NCI-H1694 treated with DMSO at 0.1 percent for 48 hours (cell line): ENCODE results near the gene MBD3L4.
"Not testable (repeated sequence)": the region's sequence is repeated elsewhere in the genome, so short reads cannot be mapped to it uniquely, and the experiment has no call there.

Experiments used
- DNase-seq: peaks from one replicate; lab custom pipeline; 2025; lab: John Stamatoyannopoulos, UW

The MBD3L4 gene

DNA sequence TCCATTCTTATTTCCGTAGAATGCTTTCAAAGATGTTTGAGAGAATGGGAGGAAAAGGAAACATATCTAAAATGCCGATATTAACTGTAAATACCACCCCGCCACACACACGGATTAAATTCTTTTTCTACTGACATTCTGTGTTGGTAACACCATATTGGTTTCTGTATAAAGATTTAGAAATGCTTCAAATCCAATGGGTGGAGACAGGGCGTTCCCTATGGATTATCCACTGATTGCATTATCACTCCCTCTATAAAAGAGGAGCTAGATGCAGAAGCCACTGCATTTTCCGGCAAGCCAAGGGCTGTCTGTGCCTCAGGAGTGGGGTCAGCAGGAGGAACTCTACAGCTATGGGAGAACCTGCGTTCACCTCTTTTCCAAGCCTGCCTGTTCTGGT, 9.0 kb upstream of the MBD3L4 start, which contains the start of gene MBD3L2:
Gene MBD3L2 (plus strand): TSS at position 301 of the 400 bp plus-strand sequence. CDS start 53 bp downstream, at position 354.
- not testable (repeated sequence) for DNase-seq

DNA sequence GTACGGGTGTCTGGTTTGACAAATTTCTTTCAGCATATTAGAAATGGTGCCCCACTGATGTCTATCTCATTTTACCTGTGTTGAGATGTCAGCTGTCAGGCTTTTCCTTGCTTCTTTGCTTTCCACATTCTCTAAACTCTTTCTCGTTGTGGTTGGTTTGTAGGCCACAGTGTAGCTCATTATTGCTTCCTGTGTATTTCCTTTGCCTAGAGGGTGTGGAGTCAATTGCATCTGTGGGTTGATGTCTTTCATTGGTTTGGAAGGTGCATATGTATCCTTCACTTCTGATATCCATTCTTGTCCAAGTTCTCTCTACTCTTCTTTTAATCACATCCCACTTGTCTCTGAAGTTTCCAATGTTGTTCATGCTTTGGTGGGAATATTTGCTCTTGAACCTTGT, 1.6 kb upstream of the MBD3L4 start:
- DNase-seq = not testable (repeated sequence)

DNA sequence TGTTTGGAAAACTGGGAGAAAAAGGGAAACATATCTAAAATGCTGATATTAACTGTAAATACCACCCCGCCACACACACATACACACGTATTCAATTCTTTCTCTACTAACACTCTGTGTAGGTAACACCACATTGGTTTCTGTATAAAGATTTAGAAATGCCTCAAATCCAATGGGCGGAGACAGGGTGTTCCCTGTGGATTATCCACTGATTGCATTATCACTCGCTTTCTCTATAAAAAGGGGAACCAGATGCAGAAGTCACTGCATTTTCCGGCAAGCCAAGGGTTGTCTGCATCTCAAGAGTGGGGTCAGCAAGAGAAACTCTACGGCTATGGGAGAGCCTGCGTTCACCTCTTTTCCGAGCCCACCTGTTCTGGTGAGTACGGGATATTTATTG, 9.7 kb downstream of the MBD3L4 start, which contains the start of gene MBD3L5:
Gene MBD3L5 (plus strand): TSS at position 301 of the 400 bp plus-strand sequence. CDS start 34 bp downstream, at position 335.
- not testable (repeated sequence) for DNase-seq

DNA sequence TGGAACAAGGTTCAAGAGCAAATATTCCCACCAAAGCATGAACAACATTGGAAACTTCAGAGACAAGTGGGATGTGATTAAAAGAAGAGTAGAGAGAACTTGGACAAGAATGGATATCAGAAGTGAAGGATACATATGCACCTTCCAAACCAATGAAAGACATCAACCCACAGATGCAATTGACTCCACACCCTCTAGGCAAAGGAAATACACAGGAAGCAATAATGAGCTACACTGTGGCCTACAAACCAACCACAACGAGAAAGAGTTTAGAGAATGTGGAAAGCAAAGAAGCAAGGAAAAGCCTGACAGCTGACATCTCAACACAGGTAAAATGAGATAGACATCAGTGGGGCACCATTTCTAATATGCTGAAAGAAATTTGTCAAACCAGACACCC, 11.2 kb downstream of the MBD3L4 start:
- DNase-seq = not testable (repeated sequence)

DNA sequence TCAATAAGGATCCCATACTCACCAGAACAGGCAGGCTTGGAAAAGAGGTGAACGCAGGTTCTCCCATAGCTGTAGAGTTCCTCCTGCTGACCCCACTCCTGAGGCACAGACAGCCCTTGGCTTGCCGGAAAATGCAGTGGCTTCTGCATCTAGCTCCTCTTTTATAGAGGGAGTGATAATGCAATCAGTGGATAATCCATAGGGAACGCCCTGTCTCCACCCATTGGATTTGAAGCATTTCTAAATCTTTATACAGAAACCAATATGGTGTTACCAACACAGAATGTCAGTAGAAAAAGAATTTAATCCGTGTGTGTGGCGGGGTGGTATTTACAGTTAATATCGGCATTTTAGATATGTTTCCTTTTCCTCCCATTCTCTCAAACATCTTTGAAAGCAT, 18.6 kb downstream of the MBD3L4 start, which contains the start of gene MBD3L2B:
Gene MBD3L2B (minus strand): TSS at position 101 of the 400 bp plus-strand sequence. CDS start 34 bp downstream, at position 67.
- DNase-seq = not testable (repeated sequence)

DNA sequence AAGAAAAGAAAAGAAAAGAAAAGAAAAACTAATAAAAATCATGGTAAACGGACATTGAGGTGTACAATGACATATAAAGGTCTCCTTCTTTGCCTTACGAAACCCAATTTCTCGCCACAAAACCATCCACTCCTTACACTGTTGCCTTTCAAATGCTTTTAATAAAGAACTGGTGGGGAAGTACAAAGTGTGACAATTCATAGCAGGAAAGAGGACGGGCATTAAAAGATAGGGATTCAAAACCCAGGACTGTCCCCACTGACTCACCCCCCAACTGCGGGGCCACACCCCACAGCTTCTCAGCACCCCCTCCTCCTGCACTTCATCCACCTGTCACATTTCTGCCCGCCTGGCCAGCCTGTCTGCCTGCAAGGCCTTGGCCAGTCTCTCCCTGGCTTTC, 21.2 kb downstream of the MBD3L4 start:
- no peak for DNase-seq

DNA sequence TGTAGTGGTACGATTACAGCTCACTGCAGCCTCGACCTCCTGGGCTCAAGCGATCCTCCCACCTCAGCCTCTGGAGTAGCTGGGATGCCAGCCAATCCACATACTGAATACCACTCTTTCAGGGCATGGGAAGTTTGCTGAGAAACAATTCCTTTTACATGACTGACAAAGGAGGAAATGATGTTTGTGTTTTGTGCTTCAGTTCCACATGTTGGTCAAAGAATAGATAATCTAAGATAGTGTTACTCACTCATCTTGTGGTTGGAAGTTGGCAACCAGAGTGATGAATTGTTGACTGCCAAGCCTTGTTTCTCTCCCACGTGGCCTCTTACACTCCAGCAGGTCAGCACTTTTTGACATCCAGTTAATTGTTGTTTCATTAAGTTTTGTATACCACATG, 26.3 kb downstream of the MBD3L4 start:
- no peak for DNase-seq

DNA sequence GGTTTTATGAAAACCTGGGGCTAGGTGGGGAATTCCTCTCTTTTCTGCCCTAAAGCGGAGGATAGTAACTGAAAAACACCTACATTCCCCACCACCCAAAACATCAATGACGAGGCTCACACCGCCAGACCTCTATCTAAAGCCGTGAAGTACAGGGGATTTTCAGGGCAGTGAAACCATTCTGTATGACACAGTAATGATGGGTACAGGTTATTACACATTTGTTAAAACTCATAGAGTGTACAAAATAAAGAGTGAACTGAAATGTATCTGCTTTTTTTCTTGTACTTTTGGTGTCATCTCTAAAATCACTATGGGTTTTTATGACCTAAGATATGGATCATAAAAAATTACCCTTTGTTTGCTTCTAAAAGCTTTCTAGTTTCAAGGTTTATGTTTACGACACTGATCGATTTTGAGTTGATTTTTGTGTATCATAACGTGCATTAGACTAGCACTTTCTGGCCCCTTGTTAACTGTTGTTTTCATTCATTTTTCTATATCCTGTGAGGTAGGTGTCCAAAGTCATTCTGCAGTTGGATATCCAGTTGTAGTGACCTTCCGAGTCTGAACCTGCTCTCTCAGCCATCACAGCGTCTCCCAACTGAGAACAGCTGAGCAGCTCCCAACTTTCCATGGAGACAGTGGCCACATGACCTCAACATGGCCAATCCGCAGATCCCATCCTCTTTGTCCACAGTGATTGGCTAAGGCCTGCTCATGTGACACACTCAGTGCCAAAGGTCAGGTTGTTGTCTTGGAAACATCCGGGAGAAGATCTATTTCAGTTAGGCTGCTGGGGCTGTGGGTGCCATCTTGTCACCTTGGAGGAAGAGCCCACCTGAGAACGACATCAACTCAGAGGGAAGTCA, 29.0 kb downstream of the MBD3L4 start:
- DNase-seq = no peak

DNA sequence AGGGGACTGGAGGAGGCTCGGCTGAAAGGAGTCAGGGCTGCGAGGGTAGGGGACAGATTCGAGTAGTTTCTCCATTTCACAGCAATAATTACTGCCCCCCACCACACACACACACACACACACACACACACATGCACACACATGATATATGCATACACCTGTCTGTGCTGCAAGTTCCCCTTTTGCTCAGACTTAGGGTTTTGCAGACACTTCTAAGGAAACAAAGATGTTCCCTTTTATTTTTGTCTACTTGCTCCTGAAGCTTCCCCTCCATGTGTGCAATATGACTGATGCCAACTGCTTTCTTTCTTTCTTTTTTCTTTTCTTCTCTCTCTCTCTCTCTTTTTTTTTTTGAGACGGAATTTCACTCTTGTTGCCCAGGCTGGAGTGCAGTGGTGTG, 32.1 kb downstream of the MBD3L4 start:
- DNase-seq = no peak

DNA sequence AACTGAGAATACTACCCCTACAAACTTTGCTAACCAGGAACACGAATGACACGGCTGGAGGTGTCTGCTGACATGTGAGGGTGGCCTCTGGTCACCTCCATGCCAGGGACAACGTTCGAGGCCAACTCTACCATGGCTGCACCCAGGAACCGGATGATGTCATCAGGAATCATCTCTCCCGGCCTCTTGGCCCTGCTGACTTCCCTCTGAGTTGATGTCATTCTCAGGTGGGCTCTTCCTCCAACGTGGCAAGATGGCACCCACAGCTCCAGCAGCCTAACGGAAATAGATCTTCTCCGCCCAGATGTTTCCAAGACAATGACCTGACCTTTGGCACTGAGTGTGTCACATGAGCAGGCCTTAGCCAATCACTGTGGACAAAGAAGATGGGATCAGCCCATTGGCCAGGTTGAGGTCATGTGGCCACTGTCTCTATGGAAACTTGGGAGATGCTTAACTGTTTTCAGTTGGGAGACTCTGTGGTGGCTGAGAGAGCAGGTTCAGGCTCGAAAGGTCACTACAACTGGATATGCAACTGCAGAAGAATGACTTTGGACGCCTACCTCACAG, 33.8 kb downstream of the MBD3L4 start:
- no peak for DNase-seq

DNA sequence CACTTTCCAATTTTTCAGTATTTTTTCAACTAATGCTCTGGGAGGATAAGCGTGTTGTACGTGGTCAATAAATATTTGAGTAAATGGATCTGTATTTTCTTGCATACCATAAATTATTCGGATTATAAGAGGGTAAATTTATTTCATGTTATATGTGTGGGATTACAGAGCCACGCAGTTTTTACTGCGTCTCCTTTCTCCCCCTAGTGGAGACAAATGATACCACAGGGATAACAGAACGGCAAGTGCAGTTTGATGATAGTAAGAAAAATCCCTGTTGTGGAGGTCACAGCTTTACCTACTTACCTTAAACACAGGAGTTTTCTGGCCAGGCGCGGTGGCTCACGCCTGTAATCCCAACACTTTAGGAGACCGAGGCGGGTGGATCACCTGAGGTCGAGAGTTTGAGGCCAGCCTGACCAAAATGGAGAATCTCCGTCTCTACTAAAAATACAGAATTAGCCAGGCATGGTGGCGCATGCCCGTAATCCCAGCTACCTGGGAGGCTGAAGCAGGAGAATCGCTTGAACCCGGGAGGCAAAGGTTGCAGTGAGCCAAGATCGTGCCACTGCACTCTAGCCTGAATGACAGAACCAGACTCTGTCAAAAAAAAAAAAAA, 35.6 kb downstream of the MBD3L4 start:
- no peak for DNase-seq

DNA sequence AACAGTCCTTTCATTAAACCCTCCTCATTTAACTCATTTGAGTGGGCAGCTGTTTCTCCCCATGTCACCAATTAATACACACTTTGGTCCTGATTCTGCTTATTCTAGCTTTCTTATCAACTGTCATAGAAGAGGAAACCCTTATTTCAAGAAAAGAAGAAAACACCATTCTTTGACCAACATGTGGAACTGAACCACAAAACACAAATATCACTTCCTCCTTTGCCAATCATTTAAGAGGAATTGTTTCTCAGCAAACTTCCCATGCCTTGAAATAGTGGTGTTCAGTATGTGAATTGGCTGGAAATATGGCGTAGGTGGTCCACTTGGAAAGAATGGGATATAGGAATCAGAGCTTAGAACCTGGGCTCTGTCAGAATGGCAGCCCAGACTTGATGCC, 39.2 kb downstream of the MBD3L4 start:
- DNase-seq = no peak

DNA sequence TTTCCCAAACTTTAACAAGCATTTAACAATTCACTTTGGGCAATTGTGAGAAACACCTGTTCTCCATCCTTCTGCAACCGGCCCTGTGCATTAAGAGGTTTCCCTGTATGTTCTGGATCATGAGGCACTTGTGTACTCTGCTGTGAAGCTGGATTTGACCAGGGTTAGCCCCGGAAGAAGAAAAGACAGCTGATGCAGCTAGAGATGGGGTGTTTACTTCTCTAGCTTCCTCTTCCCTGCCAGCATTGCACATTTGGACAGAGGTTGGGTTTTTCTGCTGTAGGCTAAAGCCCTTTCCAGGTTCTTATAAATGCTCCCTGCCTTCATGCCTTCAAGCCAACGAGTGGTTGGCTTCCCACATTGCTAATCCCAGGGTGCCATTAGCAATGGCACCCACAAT, 39.6 kb downstream of the MBD3L4 start:
- DNase-seq = no peak

DNA sequence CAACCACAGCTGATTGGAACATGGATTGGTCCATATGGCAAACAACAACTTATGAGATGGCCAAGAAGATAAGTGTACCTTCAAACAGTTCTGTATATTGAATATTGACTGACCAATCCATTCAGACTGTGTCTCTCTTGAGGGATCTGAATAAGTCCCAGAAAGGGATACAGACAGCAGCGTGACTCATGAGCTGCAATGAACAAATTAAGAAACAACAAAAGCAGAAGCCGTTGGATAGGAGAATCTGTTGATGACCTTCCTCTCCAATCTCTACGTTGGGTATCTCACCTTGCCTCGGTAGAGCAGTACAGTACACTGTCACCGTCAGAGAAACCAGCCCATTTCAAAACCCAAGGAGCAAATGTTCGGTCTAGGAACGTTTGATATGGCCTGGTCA, 40.0 kb downstream of the MBD3L4 start:
- no peak for DNase-seq

DNA sequence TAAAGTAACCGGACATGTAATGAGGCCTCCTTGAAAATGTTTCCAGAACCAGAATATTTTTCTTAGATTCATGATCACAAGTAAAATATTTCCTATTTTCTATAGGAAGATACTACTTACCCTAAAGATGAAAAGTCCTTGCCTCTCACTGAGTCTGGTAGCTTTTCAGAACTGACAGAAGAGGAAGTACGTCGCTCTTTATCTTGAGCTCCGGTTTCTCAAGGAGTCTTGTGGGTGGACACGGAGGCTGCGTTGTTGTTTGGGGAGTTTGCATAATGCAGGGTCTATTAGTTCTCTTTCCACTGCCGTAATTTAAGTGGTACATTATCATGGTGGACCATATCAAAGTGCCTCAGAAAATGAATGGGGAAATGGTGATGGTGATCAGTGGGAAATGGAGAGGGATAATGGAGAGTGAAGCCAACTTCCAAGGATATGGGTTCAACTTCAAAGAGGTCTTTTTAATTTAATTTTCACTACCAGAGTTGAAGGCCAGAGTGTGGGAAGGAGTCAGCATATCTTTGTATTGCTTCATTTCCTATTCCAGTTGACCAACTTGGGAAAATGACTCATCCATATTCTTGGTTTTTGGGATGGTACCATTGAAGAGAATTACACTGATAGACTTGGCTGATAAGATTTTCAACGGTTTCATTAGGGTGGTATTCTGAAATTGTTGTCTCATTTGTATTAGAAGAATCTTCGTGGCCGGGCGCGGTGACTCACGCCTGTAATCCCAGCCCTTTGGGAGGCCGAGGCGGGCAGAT, 42.1 kb downstream of the MBD3L4 start:
- DNase-seq = no peak

DNA sequence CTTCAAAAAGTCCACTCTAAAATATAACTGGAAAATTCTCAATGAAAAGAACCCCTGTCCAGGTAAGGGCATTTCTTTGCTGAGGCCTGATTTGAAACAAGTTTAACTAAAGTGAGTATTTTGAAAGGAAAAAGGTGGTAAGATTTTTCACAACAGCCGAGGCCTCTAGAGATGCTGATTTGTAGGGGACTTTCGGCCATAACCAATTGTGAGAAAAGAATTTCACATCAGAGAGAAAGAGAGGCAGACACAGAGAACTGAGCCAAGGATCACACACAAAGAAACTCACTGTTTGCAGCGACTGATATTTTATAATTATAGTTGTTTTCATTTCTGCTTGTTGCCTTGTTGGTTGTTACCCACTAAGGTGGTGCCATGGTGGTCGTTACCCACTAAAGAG, 43.2 kb downstream of the MBD3L4 start:
- DNase-seq = no peak

DNA sequence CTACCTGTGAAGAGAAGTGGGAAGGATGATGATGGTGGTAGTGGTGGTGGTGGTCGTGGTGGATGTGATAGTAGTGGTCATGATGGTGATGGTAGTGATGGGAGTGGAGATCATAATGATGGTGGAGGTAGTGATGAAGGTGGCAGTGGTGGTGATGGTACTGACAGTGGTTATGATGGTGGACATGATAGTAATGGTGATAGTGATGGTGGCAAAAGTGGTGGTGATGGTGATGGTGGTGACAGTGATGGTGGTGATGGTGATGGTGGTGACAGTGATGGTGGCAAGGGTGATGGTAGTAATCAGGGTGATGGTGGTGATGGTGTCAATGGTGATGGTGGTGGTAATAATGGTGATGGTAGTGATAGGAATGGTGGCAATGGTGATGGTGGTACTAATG, 44.9 kb downstream of the MBD3L4 start:
- DNase-seq = no peak

DNA sequence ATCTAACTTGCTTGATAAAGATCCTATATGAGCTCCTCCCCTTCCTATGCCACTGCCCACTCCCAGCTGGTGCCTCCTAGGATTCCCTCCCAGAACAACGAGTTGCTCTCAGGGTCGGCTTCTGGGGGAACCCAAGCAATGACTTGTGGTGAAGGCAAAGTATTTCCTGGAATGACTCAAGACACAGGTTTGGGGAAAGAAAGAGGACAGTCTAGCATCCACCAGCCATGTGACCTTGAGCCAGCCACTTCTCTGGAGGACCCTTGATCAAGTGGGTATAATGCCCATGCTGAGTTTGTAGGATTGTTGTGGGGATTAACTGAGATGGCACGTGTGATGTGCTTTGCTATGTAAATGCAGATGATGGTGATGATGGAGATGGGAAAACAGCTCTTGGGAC, 51.7 kb downstream of the MBD3L4 start:
- DNase-seq = no peak

DNA sequence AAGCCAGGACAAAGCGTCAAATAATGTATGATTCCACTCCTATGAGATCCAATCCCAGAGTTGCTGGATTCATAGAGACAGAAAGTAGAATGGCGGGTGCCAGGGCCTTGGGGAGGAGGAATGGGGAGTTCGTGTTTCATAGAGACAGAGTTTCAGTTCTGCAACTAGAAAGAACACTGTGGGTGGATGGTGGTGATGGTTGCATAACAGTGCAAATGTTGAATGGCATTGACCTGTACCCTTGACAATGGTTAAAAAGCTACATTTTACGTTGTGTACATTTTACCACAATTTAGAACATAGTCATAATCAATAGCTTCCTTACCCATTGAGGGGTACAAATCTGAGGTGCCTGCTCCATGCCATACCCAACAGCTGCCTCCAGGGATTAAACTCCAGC, 52.1 kb downstream of the MBD3L4 start:
- no peak for DNase-seq
